H1 (cell line): Measurements from ENCODE around the gene DENND5B. TPM values are rescaled to one million over a fixed set of nuclear protein-coding genes. Genes with fewer than 3 reads are reported as not detected.

Experiments used
- CTCF ChIA-PET: fragments of 300-600 bp; sonication (Branson Sonifier 250); formaldehyde crosslinking; loops from one replicate; lab custom pipeline; 2021; ENCODE audit not compliant: partially characterized antibody; lab: Charles Lee
- POLR2A ChIA-PET: fragments of 300-600 bp; sonication (Branson Sonifier 250); formaldehyde crosslinking; loops from one replicate; lab custom pipeline; 2021; ENCODE audit warnings: inconsistent platforms; ENCODE audit not compliant: partially characterized antibody; lab: Charles Lee
- DNase-seq, 2 experiments: peaks; one replicate each; pipeline versions ENCODE4 v3.0.0 to v3.0.0-alpha.2; 2010 to 2022; ENCODE audit warnings: low spot score in 2 of 2, low read depth in 1 of 2, mixed read lengths in 1 of 2
- FAIRE-seq: peaks from 2 replicates; lab custom pipeline; 2011; peaks lifted over from hg19 to GRCh38; lab: Jason Lieb, UNC
- H2AFZ ChIP-seq: 2 replicates; pipeline ENCODE4 v1.8.1; 2012; ENCODE audit warnings: low read length, inconsistent platforms
- H2AK5ac ChIP-seq: 2 replicates; pipeline ENCODE4 v1.6.1; 2013; ENCODE audit warnings: low read depth, low read length
- H2BK120ac ChIP-seq: replicated peaks from 2 replicates; pipeline ENCODE3; 2013; ENCODE audit warnings: low read depth, low read length, inconsistent platforms
- H2BK12ac ChIP-seq: 2 replicates; pipeline ENCODE4 v1.6.1; 2013; ENCODE audit warnings: low read depth, low read length
- H2BK15ac ChIP-seq: 2 replicates; pipeline ENCODE4 v1.6.1; 2013; ENCODE audit warnings: low read length
- H2BK20ac ChIP-seq: 2 replicates; pipeline ENCODE4 v1.6.1; 2013; ENCODE audit warnings: low read length
- H2BK5ac ChIP-seq: 2 replicates; pipeline ENCODE4 v1.6.1; 2013; ENCODE audit warnings: low read depth, low read length
- H3K14ac ChIP-seq: 2 replicates; pipeline ENCODE4 v1.6.1; 2013; ENCODE audit warnings: inconsistent platforms; ENCODE audit not compliant: insufficient read length
- H3K18ac ChIP-seq: 2 replicates; pipeline ENCODE4 v1.6.1; 2013; ENCODE audit warnings: low read length; ENCODE audit errors: extremely low read depth
- H3K23ac ChIP-seq: 2 replicates; pipeline ENCODE4 v1.6.1; 2013; ENCODE audit warnings: inconsistent platforms; ENCODE audit not compliant: insufficient read length
- H3K23me2 ChIP-seq: 2 replicates; pipeline ENCODE4 v1.6.1; 2013; ENCODE audit warnings: low read depth, low read length
- H3K27ac ChIP-seq: 2 replicates; pipeline ENCODE4 v1.6.1; 2011; ENCODE audit warnings: low read depth, low read length, inconsistent platforms
- H3K27me3 ChIP-seq, 4 experiments: replicated peaks in 1 of 4; 1 replicate in 1 of 4; 2 replicates in 3 of 4; pipeline versions ENCODE4 v1.6.1 to v1.8.1; 2011 to 2013; ENCODE audit warnings: low read length in 3 of 4, mild to moderate bottlenecking in 3 of 4, inconsistent platforms in 2 of 4, mixed read lengths in 2 of 4, moderate library complexity in 1 of 4; ENCODE audit not compliant: control insufficient read depth in 3 of 4, insufficient read depth in 3 of 4; ENCODE audit errors: extremely low read depth in 1 of 4
- H3K36me3 ChIP-seq, 4 experiments: 2 replicates each; pipeline versions ENCODE4 v1.6.1 to v1.8.1; 2011 to 2013; ENCODE audit warnings: mild to moderate bottlenecking in 4 of 4, low read length in 3 of 4, moderate library complexity in 2 of 4, control low read depth in 1 of 4, inconsistent platforms in 1 of 4; ENCODE audit not compliant: insufficient read depth in 4 of 4, control insufficient read depth in 2 of 4
- H3K4ac ChIP-seq: replicated peaks from 2 replicates; pipeline ENCODE3; 2013; ENCODE audit warnings: low read length, low read depth, mixed read lengths, inconsistent platforms; ENCODE audit not compliant: insufficient read length
- H3K4me1 ChIP-seq, 4 experiments: replicated peaks in 1 of 4; 1 replicate in 1 of 4; 2 replicates in 3 of 4; pipeline versions ENCODE4 v1.6.1 to v1.8.1; 2011 to 2013; ENCODE audit warnings: low read length in 3 of 4, inconsistent platforms in 2 of 4, mixed read lengths in 1 of 4; ENCODE audit not compliant: insufficient read depth in 4 of 4, control insufficient read depth in 3 of 4
- H3K4me2 ChIP-seq, 2 experiments: 2 replicates each; pipeline versions ENCODE4 v1.6.1 to v1.8.1; 2011 to 2013; ENCODE audit warnings: low read depth in 2 of 2, low read length in 2 of 2, control low read depth in 1 of 2, inconsistent platforms in 1 of 2, mild to moderate bottlenecking in 1 of 2; ENCODE audit not compliant: insufficient read depth in 1 of 2
- H3K4me3 ChIP-seq, 4 experiments: fragments of 200-600, 300-600 bp in 1 of 4; sonication (generic), shearing (Covaris generic), sonication (Bioruptor Twin) in 1 of 4; 2 replicates each; pipeline versions ENCODE4 v1.5.1 to v1.8.1; 2011 to 2016; ENCODE audit warnings: low read length in 4 of 4, low read depth in 3 of 4, control low read depth in 2 of 4, inconsistent platforms in 2 of 4, mild to moderate bottlenecking in 2 of 4, mixed read lengths in 1 of 4, moderate library complexity in 1 of 4; ENCODE audit not compliant: insufficient read depth in 2 of 4; ENCODE audit errors: extremely low read depth in 1 of 4
- H3K56ac ChIP-seq: replicated peaks from 2 replicates; pipeline ENCODE3; 2013; ENCODE audit warnings: low read depth, mild to moderate bottlenecking, mixed read lengths, low read length, inconsistent platforms; ENCODE audit not compliant: insufficient read length
- H3K79me1 ChIP-seq: 2 replicates; pipeline ENCODE4 v1.6.1; 2013; ENCODE audit warnings: low read depth, low read length, control low read depth
- H3K79me2 ChIP-seq, 2 experiments: 2 replicates each; pipeline versions ENCODE4 v1.6.1 to v1.8.1; 2012 to 2013; ENCODE audit warnings: low read length in 2 of 2, mild to moderate bottlenecking in 2 of 2, inconsistent platforms in 1 of 2; ENCODE audit not compliant: insufficient read depth in 2 of 2, control insufficient read depth in 1 of 2
- H3K9ac ChIP-seq, 4 experiments: replicated peaks in 1 of 4; 1 replicate in 1 of 4; 2 replicates in 3 of 4; pipeline versions ENCODE4 v1.6.1 to v1.8.1; 2011 to 2013; ENCODE audit warnings: low read depth in 3 of 4, low read length in 3 of 4, control low read depth in 2 of 4, mild to moderate bottlenecking in 2 of 4, moderate library complexity in 2 of 4, inconsistent platforms in 1 of 4; ENCODE audit errors: extremely low read depth in 1 of 4
- H3K9me3 ChIP-seq, 2 experiments: 2 replicates each; pipeline versions ENCODE4 v1.6.1 to v1.8.1; 2012 to 2013; ENCODE audit warnings: mild to moderate bottlenecking in 2 of 2, moderate library complexity in 2 of 2, control low read depth in 1 of 2, inconsistent platforms in 1 of 2, low read depth in 1 of 2, low read length in 1 of 2, mixed read lengths in 1 of 2; ENCODE audit not compliant: insufficient read depth in 2 of 2
- H4K20me1 ChIP-seq, 2 experiments: replicated peaks in 1 of 2; 2 replicates each; pipeline versions ENCODE3 to v1.8.1; 2011 to 2013; ENCODE audit warnings: inconsistent platforms in 2 of 2, low read length in 2 of 2, mild to moderate bottlenecking in 1 of 2; ENCODE audit not compliant: insufficient read depth in 2 of 2, control insufficient read depth in 1 of 2
- H4K5ac ChIP-seq: 2 replicates; pipeline ENCODE4 v1.6.1; 2013; ENCODE audit warnings: low read length, low read depth, mixed read lengths, inconsistent platforms; ENCODE audit not compliant: insufficient read length
- H4K8ac ChIP-seq: 2 replicates; pipeline ENCODE4 v1.8.0; 2013; ENCODE audit warnings: mild to moderate bottlenecking, moderate library complexity, low read length, inconsistent platforms; ENCODE audit not compliant: insufficient read depth; ENCODE audit errors: extremely low read depth
- H4K91ac ChIP-seq: replicated peaks from 2 replicates; pipeline ENCODE3; 2013; ENCODE audit warnings: low read length, mixed read lengths, inconsistent platforms; ENCODE audit not compliant: insufficient read length
- BCL11A ChIP-seq, 2 experiments: IDR thresholded peaks; one replicate each; pipeline ENCODE4 v1.6.1; 2011; ENCODE audit warnings: low read depth in 2 of 2, low read length in 2 of 2, mild to moderate bottlenecking in 2 of 2
- CHD1 ChIP-seq: IDR thresholded peaks from 2 replicates; pipeline ENCODE4 v1.6.1; 2012; ENCODE audit warnings: low read depth, low read length, improper control_type of control experiment
- RFX5 ChIP-seq: IDR thresholded peaks from 2 replicates; pipeline ENCODE4 v1.6.1; 2011; ENCODE audit warnings: low read depth, low read length, improper control_type of control experiment, borderline replicate concordance
- TBP ChIP-seq: IDR thresholded peaks from 2 replicates; pipeline ENCODE4 v1.6.1; 2011; ENCODE audit warnings: low read depth, low read length, improper control_type of control experiment
- WGBS, 2 experiments: shearing (Covaris generic) in 1 of 2; methylation state at CpG; one replicate each; pipeline versions ENCODE4 v1.1.6 to v1.1.7; 2013 to 2015; ENCODE audit warnings: low lambda C conversion rate in 2 of 2, mixed read lengths in 2 of 2, inconsistent platforms in 1 of 2, low coverage in 1 of 2, missing lambda C conversion rate in 1 of 2; ENCODE audit not compliant: insufficient replicate concordance in 2 of 2, insufficient coverage in 1 of 2, insufficient read length in 1 of 2; ENCODE audit errors: extremely low coverage in 1 of 2, missing lambda C conversion rate in 1 of 2; 5-methylcytosine and 5-hydroxymethylcytosine counted together
- polyA plus RNA-seq, 7 experiments: library from polyadenylated mRNA; depleted of rRNA in 3 of 7; stranded (reverse) in 5 of 7; unstranded in 2 of 7; fragments of >200 nt in 5 of 7; fragments of 200-250 nt in 2 of 7; gene quantifications; 1 replicate in 5 of 7; 2 replicates in 1 of 7; 4 replicates in 1 of 7; pipeline versions ENCODE4 v1.2.1 to v1.2.3, GENCODE V29; 2011 to 2013; ENCODE audit warnings: missing spikeins in 2 of 7, mixed read lengths in 2 of 7
- total RNA-seq: library from RNA; stranded (reverse); fragmentation: NEBNext Ultra II Directional; extraction: Animal tissue kit (Norgen Biotek cat#: 25700); gene quantifications from 2 replicates; pipeline ENCODE4 v1.2.1, GENCODE V29; 2021

The DENND5B gene
- total and polyA plus RNA-seq, 2 of the 8 experiments (the other 6 are each of a cell fraction or from before 2014, with no cell fraction given): 13.4 to 20.2 TPM

DNA sequence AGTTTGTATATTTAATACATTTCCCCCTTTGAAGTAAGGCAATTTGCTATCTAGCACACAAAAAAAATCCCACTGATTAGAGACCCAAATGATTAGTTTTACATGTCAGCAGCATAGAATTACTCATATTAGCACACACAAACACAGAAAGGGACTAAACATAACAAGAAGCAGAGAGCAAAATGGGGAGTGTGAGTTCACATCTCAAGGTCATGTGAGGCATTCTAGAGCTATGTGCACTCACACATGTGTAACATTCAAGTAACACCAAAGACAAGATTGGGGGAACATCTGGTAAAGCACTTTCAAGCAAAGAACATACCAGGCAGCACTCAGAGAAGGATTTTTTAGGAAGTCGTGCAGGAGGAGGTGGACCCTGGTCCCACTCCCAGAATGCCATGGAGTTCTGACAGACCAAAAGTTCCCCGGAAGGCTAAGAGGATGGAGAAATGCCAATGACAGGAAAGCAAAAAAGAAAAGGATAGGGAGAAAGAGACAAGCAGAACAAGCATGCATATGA, 159.2 kb downstream of the DENND5B start:
- Histone ChIP-seq H3K4me1 (no peaks in the 10 kb centered on the region), H3K23ac (no peak overlapping the region), H2BK120ac (no peak overlapping the region), H4K91ac (no peak overlapping the region), H3K4me2 (no peak overlapping the region), H3K23me2 (no peaks in the 10 kb centered on the region; the same call in 1 of the 2 replicates), H3K27me3 (no peaks in the 10 kb centered on the region), H3K18ac (no peak overlapping the region), H4K20me1 (no peaks in the 10 kb centered on the region), H3K79me2 (no peaks in the 10 kb centered on the region), H2BK5ac (no peak overlapping the region), H3K36me3 (no peaks in the 10 kb centered on the region), H2AK5ac (no peak overlapping the region), H4K8ac (no peak overlapping the region), H3K79me1 (no peaks in the 10 kb centered on the region), H3K27ac (no peak overlapping the region), H3K56ac (no peak overlapping the region), H3K9me3 (no peaks in the 10 kb centered on the region), H2BK12ac (no peak overlapping the region), H3K14ac (no peak overlapping the region), H2BK20ac (no peak overlapping the region), H4K5ac (no peak overlapping the region), H3K4me3 (no peak overlapping the region), H2BK15ac (no peak overlapping the region), H3K4ac (no peak overlapping the region), H2AFZ (no peak overlapping the region), H3K9ac (no peak overlapping the region)
- FAIRE-seq (no peak), DNase-seq (peak in 1 of 2 experiments; percentile 27)
- CTCF ChIA-PET: interaction anchor here (0.6 kb wide), 1 partner anchor 164 kb away, joined by 3 read pairs; no protein-coding TSS in a partner anchor
- 90% methylated on average over 2 of the region's 2 CpGs; no CpG with 5 or more reads in 1 of the 2 experiments for WGBS, 2 experiments
- POLR2A ChIA-PET: no interaction called here
- TF ChIP-seq RFX5 (no peak), TBP (no peak), CHD1 (no peak), BCL11A (IDR thresholded peaks at IDR 0.05; ENCODE audit: low read depth in 2 of 2, low read length in 2 of 2) (no peak)
